GM23338 (cell line): Measurements from ENCODE around the gene SLX9. TPM values are rescaled to one million over a fixed set of nuclear protein-coding genes. Genes with fewer than 3 reads are reported as not detected.

Source experiments
- ATAC-seq: fragments of 200-7000 bp; cut with Tn5 transposase; 3 replicates; pipeline ENCODE4 v1.9.1; 2020
- DNase-seq: peaks from one replicate; pipeline ENCODE4 v3.0.0-alpha.2; 2015; ENCODE audit warnings: low spot score
- H2AFZ ChIP-seq: fragments of 200-600 bp; sonication (generic); 2 replicates; pipeline ENCODE4 v1.8.0; 2016; ENCODE audit warnings: antibody characterized with exemption, mild to moderate bottlenecking, moderate library complexity
- H3F3A ChIP-seq: fragments of 200-600 bp; sonication (generic); replicated peaks from 2 replicates; pipeline ENCODE4 v1.8.0; 2017; ENCODE audit warnings: antibody characterized with exemption, mixed run types, low read depth
- H3K27ac ChIP-seq: fragments of 200-600 bp; sonication (generic); 2 replicates; pipeline ENCODE4 v1.6.1; 2016; ENCODE audit warnings: low read depth
- H3K27me3 ChIP-seq: fragments of 200-600 bp; sonication (generic); 2 replicates; pipeline ENCODE4 v1.8.0; 2016; ENCODE audit warnings: mild to moderate bottlenecking, mixed run types, moderate library complexity; ENCODE audit not compliant: insufficient read depth
- H3K36me3 ChIP-seq: fragments of 200-600 bp; sonication (generic); 2 replicates; pipeline ENCODE4 v1.8.0; 2016; ENCODE audit warnings: mild to moderate bottlenecking; ENCODE audit not compliant: insufficient read depth
- H3K4me1 ChIP-seq: fragments of 200-600 bp; sonication (generic); 2 replicates; pipeline ENCODE4 v1.8.0; 2016; ENCODE audit warnings: mild to moderate bottlenecking, moderate library complexity; ENCODE audit not compliant: insufficient read depth
- H3K4me2 ChIP-seq: fragments of 200-600 bp; sonication (generic); 2 replicates; pipeline ENCODE4 v1.7.1; 2017; ENCODE audit warnings: mixed run types
- H3K4me3 ChIP-seq: fragments of 200-600 bp; sonication (generic); 2 replicates; pipeline ENCODE4 v1.6.1; 2016; ENCODE audit warnings: mixed run types
- H3K79me2 ChIP-seq: fragments of 200-600 bp; sonication (generic); replicated peaks from 2 replicates; pipeline ENCODE4 v1.8.0; 2017; ENCODE audit warnings: mild to moderate bottlenecking; ENCODE audit not compliant: insufficient read depth
- H3K9me2 ChIP-seq: fragments of 200-600 bp; sonication (generic); 2 replicates; pipeline ENCODE4 v1.8.0; 2017; ENCODE audit not compliant: insufficient read depth
- H4K20me1 ChIP-seq: fragments of 200-600 bp; sonication (generic); replicated peaks from 2 replicates; pipeline ENCODE4 v1.8.0; 2017; ENCODE audit warnings: mild to moderate bottlenecking; ENCODE audit not compliant: insufficient read depth
- H3K27ac Mint-ChIP-seq: 2 replicates; pipeline ENCODE4 v1.8.0; 2020; ENCODE audit warnings: inconsistent platforms, mild to moderate bottlenecking, moderate library complexity, mixed read lengths
- H3K27me3 Mint-ChIP-seq: 3 replicates; pipeline ENCODE4 v1.8.0; 2022; ENCODE audit warnings: low read depth, mild to moderate bottlenecking, moderate library complexity, mixed read lengths, inconsistent platforms; ENCODE audit not compliant: insufficient read depth, poor library complexity
- H3K36me3 Mint-ChIP-seq: 3 replicates; pipeline ENCODE4 v1.8.0; 2021; ENCODE audit warnings: low read depth, mild to moderate bottlenecking, inconsistent platforms, moderate library complexity, mixed read lengths
- H3K4me1 Mint-ChIP-seq: 3 replicates; pipeline ENCODE4 v1.8.0; 2020; ENCODE audit warnings: mild to moderate bottlenecking, inconsistent platforms, mixed read lengths
- H3K4me3 Mint-ChIP-seq: 3 replicates; pipeline ENCODE4 v1.8.0; 2021; ENCODE audit warnings: moderate library complexity, mild to moderate bottlenecking, inconsistent platforms, mixed read lengths
- H3K9me3 Mint-ChIP-seq: 3 replicates; pipeline ENCODE4 v1.8.0; 2020; ENCODE audit warnings: moderate library complexity, mild to moderate bottlenecking, inconsistent platforms, mixed read lengths
- CREB1 ChIP-seq: fragments of 250-450 bp; sonication (Bioruptor Pico); IDR thresholded peaks from 2 replicates; pipeline ENCODE4 v1.5.0; 2020; ENCODE audit warnings: low read depth, mild to moderate bottlenecking, moderate library complexity
- EZH2 ChIP-seq: fragments of 200-600 bp; sonication (generic); IDR thresholded peaks from one replicate; pipeline ENCODE4 v1.8.0; 2017; ENCODE audit warnings: antibody characterized with exemption, mild to moderate bottlenecking, low read depth; ENCODE audit not compliant: unreplicated experiment
- EZH2phosphoT487 ChIP-seq: fragments of 200-600 bp; sonication (generic); IDR thresholded peaks from one replicate; pipeline ENCODE4 v1.8.1; 2018; ENCODE audit warnings: antibody characterized with exemption; ENCODE audit not compliant: unreplicated experiment
- JUNB ChIP-seq: IDR thresholded peaks from one replicate; pipeline ENCODE4 v1.6.1; 2016; ENCODE audit warnings: antibody characterized with exemption; ENCODE audit not compliant: unreplicated experiment
- NANOG ChIP-seq: IDR thresholded peaks from 2 replicates; pipeline ENCODE4 v1.6.1; 2016; ENCODE audit warnings: antibody characterized with exemption, borderline replicate concordance
- POLR2AphosphoS5 ChIP-seq: IDR thresholded peaks from 2 replicates; pipeline ENCODE4 v1.6.1; 2016; ENCODE audit warnings: antibody characterized with exemption, low read depth
- STAT1 ChIP-seq: IDR thresholded peaks from one replicate; pipeline ENCODE4 v1.6.1; 2016; ENCODE audit warnings: antibody characterized with exemption; ENCODE audit not compliant: unreplicated experiment
- ZNF114 ChIP-seq: fragments of 250-450 bp; sonication (Bioruptor Pico); IDR thresholded peaks from 2 replicates; pipeline ENCODE4 v1.5.0; 2020; ENCODE audit warnings: mild to moderate bottlenecking, moderate library complexity
- ZNF331 ChIP-seq: fragments of 250-450 bp; sonication (Bioruptor Pico); IDR thresholded peaks from 2 replicates; pipeline ENCODE4 v1.5.0; 2020; ENCODE audit warnings: low read depth, mild to moderate bottlenecking, moderate library complexity
- polyA plus RNA-seq: library from polyadenylated mRNA; unstranded; fragments of >200 nt; fragmentation: Nextera tagmentation; extraction: Ambion mirVana; gene quantifications from 2 replicates; pipeline ENCODE4 v1.2.1, GENCODE V29; 2016
- total RNA-seq: library from RNA; depleted of rRNA; stranded (reverse); fragments of >200 nt; shearing (Covaris generic); gene quantifications from 2 replicates; pipeline ENCODE4 v1.2.3, GENCODE V29; 2014
- TF ChIP-seq, protein P1 (sequence below), 2 experiments: fragments of 200-600 bp in 1 of 2; sonication (generic) in 1 of 2; conservative IDR thresholded peaks; 2 replicates each; pipeline versions ENCODE4 v1.5.1 to v1.6.1; 2016 to 2017; ENCODE audit warnings: antibody characterized with exemption in 2 of 2, low read depth in 2 of 2, mild to moderate bottlenecking in 2 of 2, moderate library complexity in 1 of 2
- TF ChIP-seq, protein P2 (sequence below): fragments of 250-450 bp; sonication (Bioruptor Pico); IDR thresholded peaks from 2 replicates; pipeline ENCODE4 v1.5.0; 2020; ENCODE audit warnings: mild to moderate bottlenecking, moderate library complexity
- TF ChIP-seq, protein P3 (sequence below): IDR thresholded peaks from one replicate; pipeline ENCODE4 v1.6.1; 2018; ENCODE audit warnings: antibody characterized with exemption; ENCODE audit not compliant: unreplicated experiment
- TF ChIP-seq, protein P4 (sequence below): IDR thresholded peaks from 2 replicates; pipeline ENCODE4 v1.6.1; 2016; ENCODE audit warnings: antibody characterized with exemption

SLX9 gene
- total and polyA plus RNA-seq, 2 experiments from 2014 or later, result 41.5 to 46.9 TPM

DNA sequence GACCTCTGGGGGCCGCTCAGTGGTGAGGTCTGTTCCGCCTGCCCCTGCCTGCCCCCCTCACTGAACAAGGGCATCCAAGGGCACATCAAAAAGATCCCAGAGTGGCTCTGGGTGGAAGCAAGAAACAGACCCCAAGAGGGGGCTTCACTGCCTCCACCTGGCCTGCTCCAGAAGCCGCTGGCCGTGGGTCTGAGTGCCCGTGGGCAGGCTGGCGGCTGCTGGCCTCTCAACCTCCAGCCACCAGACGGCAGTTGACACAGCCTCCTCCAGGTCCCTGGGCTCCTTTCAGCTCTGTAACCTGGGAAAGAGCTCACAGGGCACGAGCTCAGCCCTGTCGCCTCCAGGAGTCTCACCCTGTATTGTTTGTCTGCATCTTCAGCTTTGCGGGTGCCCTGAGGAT, 56.3 kb downstream of the SLX9 start:
- no peak overlapping the region for H3K4me3 ChIP-seq
- no peaks in the 10 kb centered on the region for H3K36me3 Mint-ChIP-seq
- H3K4me2 ChIP-seq, result no peak overlapping the region
- H3K4me3 Mint-ChIP-seq, result no peak overlapping the region
- H2AFZ ChIP-seq, result no peak overlapping the region
- TF ChIP-seq STAT1 (no peak), CREB1 (CRISPR knock-in tag) (no peak), NANOG (no peak), ZNF331 (no peak), JUNB (no peak), POLR2AphosphoS5 (no peak), EZH2 (no peak), ZNF114 (CRISPR knock-in tag) (no peak), EZH2phosphoT487 (no peak)
- TF ChIP-seq, protein P1, sequence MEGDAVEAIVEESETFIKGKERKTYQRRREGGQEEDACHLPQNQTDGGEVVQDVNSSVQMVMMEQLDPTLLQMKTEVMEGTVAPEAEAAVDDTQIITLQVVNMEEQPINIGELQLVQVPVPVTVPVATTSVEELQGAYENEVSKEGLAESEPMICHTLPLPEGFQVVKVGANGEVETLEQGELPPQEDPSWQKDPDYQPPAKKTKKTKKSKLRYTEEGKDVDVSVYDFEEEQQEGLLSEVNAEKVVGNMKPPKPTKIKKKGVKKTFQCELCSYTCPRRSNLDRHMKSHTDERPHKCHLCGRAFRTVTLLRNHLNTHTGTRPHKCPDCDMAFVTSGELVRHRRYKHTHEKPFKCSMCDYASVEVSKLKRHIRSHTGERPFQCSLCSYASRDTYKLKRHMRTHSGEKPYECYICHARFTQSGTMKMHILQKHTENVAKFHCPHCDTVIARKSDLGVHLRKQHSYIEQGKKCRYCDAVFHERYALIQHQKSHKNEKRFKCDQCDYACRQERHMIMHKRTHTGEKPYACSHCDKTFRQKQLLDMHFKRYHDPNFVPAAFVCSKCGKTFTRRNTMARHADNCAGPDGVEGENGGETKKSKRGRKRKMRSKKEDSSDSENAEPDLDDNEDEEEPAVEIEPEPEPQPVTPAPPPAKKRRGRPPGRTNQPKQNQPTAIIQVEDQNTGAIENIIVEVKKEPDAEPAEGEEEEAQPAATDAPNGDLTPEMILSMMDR (conservative IDR thresholded peaks at IDR 0.05; ENCODE audit: low read depth in 2 of 2), result no peak
- TF ChIP-seq, protein P2, sequence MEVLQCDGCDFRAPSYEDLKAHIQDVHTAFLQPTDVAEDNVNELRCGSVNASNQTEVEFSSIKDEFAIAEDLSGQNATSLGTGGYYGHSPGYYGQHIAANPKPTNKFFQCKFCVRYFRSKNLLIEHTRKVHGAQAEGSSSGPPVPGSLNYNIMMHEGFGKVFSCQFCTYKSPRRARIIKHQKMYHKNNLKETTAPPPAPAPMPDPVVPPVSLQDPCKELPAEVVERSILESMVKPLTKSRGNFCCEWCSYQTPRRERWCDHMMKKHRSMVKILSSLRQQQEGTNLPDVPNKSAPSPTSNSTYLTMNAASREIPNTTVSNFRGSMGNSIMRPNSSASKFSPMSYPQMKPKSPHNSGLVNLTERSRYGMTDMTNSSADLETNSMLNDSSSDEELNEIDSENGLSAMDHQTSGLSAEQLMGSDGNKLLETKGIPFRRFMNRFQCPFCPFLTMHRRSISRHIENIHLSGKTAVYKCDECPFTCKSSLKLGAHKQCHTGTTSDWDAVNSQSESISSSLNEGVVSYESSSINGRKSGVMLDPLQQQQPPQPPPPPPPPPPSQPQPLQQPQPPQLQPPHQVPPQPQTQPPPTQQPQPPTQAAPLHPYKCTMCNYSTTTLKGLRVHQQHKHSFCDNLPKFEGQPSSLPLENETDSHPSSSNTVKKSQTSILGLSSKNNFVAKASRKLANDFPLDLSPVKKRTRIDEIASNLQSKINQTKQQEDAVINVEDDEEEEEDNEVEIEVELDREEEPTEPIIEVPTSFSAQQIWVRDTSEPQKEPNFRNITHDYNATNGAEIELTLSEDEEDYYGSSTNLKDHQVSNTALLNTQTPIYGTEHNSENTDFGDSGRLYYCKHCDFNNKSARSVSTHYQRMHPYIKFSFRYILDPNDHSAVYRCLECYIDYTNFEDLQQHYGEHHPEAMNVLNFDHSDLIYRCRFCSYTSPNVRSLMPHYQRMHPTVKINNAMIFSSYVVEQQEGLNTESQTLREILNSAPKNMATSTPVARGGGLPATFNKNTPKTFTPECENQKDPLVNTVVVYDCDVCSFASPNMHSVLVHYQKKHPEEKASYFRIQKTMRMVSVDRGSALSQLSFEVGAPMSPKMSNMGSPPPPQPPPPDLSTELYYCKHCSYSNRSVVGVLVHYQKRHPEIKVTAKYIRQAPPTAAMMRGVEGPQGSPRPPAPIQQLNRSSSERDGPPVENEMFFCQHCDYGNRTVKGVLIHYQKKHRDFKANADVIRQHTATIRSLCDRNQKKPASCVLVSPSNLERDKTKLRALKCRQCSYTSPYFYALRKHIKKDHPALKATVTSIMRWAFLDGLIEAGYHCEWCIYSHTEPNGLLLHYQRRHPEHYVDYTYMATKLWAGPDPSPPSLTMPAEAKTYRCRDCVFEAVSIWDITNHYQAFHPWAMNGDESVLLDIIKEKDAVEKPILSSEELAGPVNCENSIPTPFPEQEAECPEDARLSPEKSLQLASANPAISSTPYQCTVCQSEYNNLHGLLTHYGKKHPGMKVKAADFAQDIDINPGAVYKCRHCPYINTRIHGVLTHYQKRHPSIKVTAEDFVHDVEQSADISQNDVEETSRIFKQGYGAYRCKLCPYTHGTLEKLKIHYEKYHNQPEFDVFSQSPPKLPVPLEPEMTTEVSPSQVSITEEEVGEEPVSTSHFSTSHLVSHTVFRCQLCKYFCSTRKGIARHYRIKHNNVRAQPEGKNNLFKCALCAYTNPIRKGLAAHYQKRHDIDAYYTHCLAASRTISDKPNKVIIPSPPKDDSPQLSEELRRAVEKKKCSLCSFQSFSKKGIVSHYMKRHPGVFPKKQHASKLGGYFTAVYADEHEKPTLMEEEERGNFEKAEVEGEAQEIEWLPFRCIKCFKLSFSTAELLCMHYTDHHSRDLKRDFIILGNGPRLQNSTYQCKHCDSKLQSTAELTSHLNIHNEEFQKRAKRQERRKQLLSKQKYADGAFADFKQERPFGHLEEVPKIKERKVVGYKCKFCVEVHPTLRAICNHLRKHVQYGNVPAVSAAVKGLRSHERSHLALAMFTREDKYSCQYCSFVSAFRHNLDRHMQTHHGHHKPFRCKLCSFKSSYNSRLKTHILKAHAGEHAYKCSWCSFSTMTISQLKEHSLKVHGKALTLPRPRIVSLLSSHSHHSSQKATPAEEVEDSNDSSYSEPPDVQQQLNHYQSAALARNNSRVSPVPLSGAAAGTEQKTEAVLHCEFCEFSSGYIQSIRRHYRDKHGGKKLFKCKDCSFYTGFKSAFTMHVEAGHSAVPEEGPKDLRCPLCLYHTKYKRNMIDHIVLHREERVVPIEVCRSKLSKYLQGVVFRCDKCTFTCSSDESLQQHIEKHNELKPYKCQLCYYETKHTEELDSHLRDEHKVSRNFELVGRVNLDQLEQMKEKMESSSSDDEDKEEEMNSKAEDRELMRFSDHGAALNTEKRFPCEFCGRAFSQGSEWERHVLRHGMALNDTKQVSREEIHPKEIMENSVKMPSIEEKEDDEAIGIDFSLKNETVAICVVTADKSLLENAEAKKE, result no peak
- TF ChIP-seq, protein P3, sequence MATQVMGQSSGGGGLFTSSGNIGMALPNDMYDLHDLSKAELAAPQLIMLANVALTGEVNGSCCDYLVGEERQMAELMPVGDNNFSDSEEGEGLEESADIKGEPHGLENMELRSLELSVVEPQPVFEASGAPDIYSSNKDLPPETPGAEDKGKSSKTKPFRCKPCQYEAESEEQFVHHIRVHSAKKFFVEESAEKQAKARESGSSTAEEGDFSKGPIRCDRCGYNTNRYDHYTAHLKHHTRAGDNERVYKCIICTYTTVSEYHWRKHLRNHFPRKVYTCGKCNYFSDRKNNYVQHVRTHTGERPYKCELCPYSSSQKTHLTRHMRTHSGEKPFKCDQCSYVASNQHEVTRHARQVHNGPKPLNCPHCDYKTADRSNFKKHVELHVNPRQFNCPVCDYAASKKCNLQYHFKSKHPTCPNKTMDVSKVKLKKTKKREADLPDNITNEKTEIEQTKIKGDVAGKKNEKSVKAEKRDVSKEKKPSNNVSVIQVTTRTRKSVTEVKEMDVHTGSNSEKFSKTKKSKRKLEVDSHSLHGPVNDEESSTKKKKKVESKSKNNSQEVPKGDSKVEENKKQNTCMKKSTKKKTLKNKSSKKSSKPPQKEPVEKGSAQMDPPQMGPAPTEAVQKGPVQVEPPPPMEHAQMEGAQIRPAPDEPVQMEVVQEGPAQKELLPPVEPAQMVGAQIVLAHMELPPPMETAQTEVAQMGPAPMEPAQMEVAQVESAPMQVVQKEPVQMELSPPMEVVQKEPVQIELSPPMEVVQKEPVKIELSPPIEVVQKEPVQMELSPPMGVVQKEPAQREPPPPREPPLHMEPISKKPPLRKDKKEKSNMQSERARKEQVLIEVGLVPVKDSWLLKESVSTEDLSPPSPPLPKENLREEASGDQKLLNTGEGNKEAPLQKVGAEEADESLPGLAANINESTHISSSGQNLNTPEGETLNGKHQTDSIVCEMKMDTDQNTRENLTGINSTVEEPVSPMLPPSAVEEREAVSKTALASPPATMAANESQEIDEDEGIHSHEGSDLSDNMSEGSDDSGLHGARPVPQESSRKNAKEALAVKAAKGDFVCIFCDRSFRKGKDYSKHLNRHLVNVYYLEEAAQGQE, result no peak
- TF ChIP-seq, protein P4, sequence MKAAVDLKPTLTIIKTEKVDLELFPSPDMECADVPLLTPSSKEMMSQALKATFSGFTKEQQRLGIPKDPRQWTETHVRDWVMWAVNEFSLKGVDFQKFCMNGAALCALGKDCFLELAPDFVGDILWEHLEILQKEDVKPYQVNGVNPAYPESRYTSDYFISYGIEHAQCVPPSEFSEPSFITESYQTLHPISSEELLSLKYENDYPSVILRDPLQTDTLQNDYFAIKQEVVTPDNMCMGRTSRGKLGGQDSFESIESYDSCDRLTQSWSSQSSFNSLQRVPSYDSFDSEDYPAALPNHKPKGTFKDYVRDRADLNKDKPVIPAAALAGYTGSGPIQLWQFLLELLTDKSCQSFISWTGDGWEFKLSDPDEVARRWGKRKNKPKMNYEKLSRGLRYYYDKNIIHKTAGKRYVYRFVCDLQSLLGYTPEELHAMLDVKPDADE, result no peak
- no peaks in the 10 kb centered on the region; the same call in 2 of the 3 replicates for H3K4me1 Mint-ChIP-seq
- H3F3A ChIP-seq, result no peaks in the 10 kb centered on the region
- H3K9me3 Mint-ChIP-seq, result no peaks in the 10 kb centered on the region
- H4K20me1 ChIP-seq, result no peaks in the 10 kb centered on the region
- no peak for ATAC-seq
- H3K27ac ChIP-seq, result no peak overlapping the region
- no peaks in the 10 kb centered on the region for H3K4me1 ChIP-seq
- no peak overlapping the region for H3K27ac Mint-ChIP-seq
- H3K9me2 ChIP-seq, result no peaks in the 10 kb centered on the region
- H3K27me3 Mint-ChIP-seq, result peaks cover 8% of the 10 kb centered on the region
- H3K36me3 ChIP-seq, result no peaks in the 10 kb centered on the region
- no peaks in the 10 kb centered on the region for H3K27me3 ChIP-seq
- H3K79me2 ChIP-seq, result no peaks in the 10 kb centered on the region
- DNase-seq, result no peak
